KG1 (cell line): ENCODE data around the gene GFOD1.
"Not testable (repeated sequence)": the region's sequence is repeated elsewhere in the genome, so short reads cannot be mapped to it uniquely, and the experiment has no call there.

Source experiments
- DNase-seq: peaks from one replicate; lab custom pipeline; 2025; lab: John Stamatoyannopoulos, UW

The GFOD1 gene

DNA sequence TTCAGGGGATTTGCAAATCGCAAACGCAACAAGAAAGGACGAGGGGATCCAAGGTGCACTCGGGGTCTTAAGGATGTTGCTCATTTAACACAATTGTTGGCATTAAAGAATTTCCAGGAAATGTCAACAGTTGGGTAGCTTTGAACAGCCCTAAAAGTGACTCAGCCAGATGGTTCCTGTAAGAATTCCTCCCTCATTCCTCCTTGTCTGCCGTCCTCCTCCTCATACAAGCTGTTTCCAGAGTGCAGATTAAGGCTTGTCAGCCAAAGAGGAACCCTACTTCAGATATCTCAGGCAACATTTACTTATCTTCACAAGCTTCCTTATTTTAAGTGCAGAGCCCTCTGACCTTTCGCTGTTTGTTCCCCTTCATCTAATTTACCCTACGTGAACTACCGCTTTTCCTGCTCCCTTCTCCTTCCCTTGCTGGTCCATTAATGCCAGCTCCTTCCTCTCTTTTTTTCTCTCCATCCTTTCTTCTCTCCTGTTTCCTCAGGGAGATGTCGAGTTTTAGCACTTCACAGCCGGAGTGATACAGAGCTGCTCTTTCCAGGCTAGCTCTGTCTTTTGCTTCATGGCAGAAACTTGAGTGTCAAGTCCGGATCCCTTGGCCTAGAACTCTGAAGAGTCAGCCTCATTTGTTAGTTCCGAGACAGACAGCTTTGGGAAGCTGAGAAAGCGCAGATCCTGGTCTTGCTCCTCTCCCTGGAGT lies 132.9 kb downstream of the GFOD1 start:
- DNase-seq = peak; percentile 10

DNA sequence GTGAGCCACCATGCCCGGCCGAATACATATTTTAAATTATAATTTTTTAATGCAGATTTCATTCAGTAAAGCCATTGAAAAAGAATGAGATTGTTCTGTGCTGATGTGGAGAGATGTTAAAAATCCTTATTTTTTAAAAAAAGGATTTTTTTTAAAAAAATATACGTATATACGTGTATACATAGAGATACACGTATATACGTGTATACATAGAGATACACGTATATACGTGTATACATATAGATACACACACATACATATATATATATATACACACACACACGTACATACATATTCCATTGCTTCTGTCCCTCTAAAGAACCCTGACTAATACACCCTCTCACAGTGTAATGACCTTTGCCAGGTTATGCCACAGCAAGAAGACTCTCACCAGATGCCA lies 135.2 kb downstream of the GFOD1 start:
- DNase-seq = no peak

DNA sequence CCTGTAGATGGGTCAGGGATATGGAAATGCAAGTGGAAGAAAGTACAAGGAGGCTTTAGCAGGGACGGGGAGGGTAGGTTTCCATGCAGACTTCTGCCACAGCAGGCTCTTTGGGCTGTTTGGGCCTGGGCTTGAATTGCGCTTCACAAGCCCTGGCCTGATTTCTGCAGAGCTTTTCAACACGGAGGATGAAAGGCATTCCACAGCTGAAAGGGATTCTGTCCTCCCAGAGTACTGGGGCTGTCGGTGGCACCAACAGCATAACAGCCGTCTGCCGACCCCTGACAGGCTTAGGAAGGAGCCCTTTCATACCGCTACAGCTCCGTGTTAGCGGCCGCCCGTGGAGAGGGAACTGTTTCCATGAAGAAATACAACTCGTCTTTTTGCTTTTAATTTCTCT lies 136.1 kb downstream of the GFOD1 start:
- DNase-seq = no peak

DNA sequence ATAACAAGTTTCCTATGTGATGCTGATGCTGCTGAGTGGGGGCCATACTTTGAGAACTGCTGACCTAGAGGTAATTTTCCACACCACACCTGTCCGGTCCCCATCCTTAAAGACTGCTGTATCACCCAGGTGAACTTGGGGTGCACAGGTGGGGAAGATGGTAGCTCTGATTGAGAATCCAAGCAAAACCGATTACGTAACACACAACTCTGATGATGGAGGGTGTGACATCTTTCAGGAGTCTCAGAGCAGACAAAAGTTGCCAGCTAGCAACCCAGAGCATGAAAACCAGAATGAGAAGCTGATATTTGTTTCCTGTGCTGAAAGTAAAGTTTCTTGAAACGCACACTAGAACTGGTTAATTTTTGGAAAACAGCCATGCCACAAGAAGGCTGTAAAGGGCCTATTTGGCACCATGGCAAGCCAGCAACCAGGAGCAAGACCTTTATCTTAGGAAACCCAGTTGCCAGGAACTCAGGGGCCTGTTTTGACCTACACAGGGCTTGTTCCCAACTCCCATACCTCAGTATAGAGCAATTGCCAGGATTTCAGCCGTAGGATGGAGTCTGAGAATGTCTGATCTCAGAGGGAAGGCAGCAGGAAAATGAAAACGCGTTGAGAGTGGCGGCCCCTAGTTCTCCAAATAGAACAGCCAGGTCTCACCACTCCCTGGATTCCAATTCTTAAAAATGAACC lies 137.4 kb downstream of the GFOD1 start:
- no peak for DNase-seq

DNA sequence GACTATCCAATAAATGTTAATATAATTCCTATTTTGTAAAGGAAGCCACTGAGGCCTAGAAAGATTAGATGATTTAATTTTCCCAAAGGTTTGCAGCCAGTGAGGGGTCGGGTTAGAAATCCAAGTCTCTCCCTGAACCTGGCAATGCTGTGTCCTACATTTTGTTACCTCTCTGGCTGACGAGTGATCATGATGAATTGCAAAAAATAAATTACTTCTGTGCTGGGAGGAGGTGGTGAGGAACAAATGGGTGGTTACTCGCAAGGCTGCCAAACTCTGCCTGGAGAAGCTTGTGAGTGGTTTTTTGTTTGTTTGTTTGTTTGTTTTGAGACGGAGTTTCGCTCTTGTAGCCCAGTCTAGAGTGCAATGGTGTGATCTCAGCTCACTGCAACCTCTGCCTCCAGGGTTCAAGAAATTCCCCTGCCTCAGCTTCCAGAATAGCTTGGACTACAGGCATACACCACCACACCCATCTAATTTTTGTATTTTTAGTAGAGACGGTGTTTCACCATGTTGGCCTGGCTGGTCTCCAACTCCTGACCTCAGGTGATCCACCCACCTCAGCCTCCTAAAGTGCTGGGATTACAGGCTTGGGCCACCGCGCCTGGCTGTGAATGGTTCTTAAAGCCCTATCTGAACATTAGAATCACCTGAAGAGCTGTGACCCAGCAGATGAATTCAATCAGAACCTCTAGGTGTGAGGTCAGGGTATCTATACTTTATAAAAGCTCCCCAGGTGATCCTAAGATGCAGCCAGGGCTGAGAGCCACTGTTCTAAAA lies 138.9 kb downstream of the GFOD1 start:
- no peak for DNase-seq

DNA sequence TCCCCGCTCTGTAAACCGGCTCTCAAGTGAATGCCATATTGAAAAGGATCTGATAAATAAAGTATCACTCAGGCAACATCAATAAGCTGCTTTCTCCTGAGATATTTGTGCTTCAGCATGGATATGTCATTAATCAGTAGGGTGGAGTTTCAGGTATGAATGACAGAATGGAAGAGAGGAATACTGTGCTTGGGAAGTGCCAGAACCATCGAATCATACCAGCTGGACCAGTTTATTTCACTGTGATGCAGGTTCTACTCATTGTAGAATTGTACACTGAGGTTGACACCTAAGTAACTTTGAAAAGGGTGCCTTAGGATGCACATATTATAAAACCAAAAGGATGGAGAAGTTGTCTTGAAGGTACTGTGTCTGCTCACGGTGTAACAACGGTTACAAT lies 141.2 kb downstream of the GFOD1 start:
- no peak for DNase-seq

DNA sequence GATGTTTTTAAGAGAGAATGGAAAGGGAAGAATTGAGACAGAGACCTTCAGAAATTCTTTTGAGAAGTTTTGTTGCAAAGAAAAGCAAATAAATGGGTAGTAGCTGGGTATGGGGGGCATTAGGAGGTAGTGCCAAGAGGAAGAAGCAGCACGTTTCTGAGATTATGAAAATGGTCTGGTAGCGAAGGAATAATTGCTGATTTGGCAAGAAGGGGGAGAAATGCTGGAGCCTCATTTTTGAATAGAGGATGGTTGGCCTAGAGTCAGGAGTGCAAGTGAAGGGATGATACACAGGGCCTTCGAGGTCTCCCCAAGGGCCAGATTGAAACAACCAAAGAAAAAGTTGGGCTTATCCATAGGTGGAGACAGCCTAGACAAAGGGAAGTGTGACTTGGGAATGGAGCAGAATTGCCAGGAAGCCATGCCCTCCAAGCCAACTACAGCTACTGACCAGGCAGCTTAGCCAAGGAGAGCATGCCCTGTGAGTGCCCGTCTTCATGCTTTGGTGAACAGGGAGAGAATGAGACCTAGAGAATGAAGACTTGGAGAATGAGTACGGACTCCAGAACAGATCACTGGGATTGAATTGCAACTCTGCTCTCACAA lies 144.9 kb downstream of the GFOD1 start:
- no peak for DNase-seq

DNA sequence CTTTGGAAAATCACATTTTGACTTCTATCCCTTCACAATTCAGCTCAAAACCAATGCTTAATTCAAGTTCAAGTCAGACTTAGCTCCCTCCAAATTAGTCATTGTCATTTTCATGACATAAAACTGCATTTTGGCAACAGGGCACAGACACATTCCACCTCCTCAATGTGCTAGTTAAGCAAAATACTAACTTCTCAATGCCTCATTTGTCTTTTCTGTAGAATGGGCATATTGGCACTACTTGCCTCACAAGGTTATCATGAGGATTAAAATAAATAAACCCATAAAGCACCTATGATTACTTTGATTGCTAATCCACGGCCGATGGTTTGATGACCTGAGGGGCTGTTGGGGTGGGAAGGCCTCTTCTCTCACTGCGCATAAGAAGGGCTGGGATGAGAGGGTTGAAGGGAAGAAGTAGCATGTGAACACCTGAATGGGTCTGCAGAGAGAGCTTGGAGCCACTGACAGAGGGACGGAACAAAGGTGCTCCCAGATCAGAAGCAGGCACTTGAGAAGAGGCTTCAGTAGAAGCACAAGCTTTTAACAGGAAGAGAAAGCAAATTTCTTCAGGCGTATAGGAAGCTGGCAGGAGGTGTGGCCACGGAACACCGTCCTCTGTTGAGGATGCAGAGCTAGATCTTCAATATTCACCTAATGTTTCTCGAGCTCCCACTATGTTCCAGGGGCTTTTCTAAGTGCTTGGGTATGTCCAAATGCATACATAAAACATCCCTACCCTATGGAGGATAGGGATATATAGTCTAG lies 147.4 kb downstream of the GFOD1 start:
- DNase-seq = no peak

DNA sequence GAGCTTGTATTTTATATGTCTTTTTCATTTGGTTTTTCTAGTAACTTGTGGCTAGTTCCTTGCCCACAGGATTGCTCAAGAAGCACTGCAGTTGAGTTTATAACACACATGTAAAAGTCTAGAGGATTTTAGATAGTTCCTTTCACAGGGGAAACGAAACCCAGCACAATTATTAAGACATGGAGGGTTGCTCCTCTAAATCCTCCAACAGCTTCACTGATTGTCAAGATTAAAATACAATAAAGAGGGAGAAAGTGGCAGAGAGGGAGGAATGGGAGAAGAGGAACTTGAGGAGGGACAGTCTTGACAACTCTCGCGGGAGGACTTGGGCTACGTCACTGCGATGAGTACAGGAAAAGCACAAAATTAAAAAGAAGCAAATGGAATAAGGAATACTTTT lies 149.4 kb downstream of the GFOD1 start:
- DNase-seq = peak; percentile 26

DNA sequence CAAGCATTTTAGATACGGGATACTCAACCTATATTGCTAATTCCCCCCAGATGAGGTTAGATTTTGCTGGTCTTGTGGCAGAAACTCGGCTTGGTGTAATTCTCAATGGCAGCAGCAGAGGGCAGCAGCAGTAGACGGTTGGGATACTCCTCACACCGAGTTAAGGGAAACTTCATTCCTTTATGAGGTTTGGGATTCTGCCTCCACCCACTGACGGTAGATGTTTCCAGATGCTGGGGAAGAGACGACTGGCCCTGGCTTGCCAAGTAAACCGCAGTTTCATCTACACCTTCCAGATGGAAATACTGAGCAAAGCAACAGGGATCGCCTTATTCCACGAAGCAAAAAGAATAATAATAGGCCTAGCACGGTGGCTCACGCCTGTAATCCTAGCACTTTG lies 150.8 kb downstream of the GFOD1 start:
- DNase-seq = peak; percentile 60

DNA sequence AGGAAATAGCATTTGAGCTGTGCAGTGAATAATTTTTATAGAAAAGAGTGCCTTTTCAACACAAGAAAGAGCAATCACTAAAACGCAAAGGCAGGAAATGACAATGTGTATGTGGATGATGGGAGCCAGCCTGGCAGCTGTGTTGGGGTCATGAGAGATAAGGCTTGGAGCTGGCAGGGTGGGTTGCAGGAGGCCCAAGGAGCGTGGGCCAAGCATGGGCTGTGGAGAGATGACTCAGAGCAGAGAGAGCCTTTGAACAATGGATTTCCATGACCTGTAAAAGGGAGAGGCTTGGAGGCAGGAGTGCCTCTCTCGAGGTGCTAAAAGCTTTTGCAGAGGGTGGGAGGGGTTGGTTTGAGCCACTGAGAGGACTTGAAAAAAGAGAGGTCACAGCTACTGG lies 152.4 kb downstream of the GFOD1 start:
- DNase-seq = no peak

DNA sequence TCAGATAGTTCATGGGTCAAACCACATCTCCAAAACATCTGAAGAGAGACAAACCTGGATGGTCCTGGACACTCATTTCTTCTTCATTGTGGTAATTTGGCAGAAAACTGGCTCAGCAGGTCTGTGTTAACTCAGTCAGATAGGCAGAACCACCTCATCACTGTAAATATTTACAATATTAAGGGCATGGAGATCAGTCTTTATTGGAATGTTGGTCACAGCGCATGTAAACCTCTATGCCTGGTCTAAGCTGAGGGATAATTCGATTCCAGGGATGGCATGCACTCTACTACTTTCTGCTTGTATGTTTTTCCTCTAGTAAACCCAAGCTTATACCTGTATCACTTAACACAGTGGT lies 155.1 kb downstream of the GFOD1 start:
- no peak for DNase-seq

DNA sequence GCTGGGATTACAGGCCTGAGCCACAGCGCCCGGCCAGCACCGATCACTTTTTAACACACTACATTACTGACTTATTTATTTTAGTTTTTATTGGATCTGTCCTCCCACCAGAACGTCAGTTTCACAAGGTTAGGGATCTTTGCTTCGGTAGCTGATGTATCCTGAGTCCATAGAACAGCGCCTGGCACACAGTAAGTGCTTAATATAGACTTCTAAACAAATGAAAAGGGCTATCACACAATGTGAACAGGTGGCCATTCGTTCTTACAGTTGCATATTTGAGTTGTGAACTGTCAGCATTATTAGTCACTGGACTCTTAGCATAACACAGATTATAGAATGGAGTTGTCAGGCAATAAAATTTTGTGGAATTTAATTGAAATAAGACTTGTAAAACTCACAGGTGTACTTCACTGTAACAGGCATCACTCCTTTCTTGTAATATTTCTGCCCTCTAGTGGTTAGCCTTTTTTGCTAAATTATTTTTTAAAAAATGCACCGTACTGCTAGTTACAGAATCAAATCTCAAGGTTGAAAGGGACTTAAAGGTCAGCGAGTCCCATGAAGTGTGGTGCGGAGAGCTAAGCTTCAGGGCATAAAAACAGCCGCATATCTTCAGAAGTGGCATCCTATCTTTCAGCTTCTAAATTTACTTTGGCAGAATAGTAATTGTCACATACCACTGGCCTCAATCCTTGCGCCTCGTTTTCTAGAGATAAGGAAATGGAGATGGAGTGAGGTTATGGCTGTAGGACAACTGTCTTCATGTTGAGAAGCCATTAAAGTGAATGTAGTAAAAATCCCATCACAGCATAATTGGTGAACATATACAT lies 155.7 kb downstream of the GFOD1 start:
- DNase-seq = peak; percentile 45

DNA sequence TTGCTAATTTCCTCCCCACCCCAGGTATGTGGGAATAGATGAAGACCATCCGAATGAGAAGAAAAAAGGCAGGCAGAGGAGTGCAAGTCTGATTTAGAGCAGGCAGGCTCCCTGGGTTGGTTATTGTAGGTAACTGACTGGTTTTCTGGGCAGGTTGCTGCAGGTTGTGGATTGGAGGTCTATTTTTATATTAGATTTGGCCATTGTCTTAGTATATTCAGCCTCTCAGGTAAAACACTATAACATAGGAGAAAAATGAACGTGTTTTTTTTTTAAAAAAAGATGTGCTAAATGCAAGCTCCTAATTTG lies 158.6 kb downstream of the GFOD1 start:
- DNase-seq = no peak

DNA sequence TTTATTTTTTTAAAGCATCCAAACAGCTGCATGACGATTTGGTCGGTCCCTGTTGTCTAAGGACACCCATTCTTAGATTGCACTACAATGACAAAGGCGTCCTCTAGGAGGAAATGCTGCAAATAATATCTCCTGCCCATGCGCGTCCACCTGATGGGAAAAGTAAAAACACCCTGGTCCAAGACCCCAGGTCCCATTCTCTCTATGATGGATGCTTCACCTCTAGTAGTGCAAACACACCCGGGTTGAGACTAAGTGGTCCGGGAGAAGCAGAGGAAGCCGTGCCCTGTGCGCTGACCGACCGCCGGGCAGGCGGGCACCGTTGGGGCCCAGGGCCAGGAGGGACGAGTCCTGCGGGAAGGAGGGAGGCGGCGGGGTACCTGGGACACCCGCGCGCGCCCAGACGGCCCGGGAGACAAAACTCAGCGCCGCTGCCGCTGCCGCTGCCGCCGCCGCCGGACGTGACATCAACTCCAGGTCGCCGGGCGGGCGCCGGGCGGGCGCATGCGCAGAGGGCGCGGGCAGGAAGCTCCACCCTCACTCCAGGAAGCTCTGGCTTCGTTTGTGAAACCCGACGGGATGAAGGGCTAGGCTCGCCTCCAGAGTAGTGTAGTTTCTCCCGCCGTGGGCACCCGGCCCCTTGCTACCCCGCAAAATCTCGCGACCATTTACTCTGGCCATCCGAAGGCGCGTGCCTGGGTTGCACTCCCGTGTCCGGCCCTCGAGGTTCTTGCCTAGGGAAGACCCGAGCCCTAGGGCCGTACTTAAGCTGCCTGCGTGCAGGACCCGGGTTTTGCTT lies 159.1 kb downstream of the GFOD1 start, which contains the start of gene TBC1D7:
Gene TBC1D7 (minus strand): TSS at position 462 of the 799 bp plus-strand sequence. CDS start 1,639 bp downstream, outside the sequence.
- DNase-seq = peak; percentile 91

DNA sequence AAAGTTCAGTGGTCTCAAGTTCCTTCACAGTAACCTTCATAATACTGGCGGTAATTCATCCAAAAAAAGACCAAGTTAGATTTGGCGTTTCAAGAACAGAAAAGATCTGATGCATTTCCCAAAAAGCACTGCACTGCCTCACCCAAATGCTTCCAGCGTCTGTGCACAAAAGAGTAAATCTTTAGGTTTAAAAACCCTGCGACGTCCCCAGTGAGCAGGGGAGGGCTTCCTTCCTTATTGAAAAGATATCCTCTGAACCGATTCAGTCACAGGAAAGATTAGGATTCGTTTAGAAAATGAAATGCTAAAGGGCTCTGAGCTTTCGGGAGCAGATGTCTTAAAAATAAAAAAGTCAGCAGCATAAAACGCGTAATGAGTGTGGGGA lies 159.7 kb downstream of the GFOD1 start:
- DNase-seq = peak; percentile 62

DNA sequence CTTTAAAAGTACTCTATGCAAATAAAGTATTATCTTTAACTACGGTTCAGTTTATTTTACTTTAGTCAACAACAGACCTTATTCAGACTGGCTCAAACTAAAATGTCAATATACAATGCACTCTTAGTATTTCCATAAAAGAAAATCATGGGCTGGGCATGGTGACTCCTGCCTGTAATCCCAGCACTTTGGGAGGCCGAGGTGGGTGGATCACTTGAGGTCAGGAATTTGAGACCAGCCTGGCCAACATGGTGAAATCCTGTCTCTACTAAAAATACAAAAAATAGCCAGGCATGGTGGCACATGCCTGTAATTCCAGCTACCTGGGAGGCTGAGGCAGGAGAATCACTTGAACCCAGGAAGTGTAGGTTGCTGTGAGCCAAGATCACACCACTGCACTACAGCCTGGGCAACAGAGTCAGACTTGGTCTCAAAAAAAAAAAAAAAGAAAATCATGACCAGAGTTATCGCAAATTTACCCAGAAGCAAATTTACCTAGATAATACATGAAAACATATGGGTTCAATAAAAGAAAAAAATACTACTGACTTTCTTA lies 161.3 kb downstream of the GFOD1 start:
- DNase-seq = not testable (repeated sequence)

DNA sequence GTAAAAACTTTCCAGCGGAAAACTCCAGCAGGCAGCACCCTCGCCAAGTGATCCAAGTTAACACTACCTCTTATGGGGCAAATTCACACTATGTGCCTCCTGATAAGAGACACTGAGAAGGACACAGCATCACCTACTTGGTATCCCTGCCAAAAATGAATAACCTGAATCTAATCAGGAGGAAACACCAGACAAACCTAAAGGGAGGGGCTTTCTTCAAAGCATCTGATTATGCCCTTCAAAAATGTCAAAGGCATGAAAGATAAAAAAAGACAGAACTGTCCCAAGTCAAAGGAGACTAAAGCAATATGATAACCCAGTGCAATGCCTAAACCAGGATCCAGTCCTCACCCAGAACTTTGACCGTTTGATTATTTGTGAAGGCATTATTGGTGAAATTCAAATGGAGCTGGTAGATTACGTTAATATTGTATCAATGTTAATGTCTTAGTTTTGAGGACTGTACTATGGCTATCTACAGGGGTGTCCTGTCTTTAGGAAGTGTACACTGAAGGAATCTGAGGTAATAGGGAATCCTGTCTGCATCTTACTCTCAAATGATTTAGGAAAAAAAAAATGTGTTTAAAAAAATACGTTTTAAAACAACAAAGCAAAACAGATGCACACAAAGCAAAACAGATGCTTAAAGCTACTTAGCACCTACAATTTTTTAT lies 167.4 kb downstream of the GFOD1 start:
- no peak for DNase-seq

DNA sequence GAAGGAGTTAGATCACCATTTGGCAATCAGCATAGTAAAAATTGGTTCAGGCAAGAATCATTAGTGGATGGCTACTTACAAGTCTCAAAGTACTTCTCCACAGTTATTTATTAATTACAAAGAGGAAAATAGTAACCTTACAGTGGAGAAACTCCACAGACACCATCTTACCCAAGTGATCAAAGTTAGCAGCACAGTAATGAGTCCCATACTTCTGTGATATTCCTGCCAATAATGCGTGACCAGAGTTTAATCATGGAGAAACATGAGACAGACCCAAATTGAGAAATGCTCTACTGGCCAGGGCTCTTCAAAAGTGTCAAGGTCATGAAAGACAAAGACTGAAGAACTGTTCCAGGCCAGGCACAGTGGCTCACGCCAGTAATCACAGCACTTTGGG lies 168.6 kb downstream of the GFOD1 start:
- DNase-seq = no peak
